ENCODE measurements around the gene BDKRB2. TPM values are rescaled to one million over a fixed set of nuclear protein-coding genes. Genes with fewer than 3 reads are reported as not detected.

BDKRB2 gene
- total and polyA plus RNA-seq, 2 experiments from 2014 or later, result 0.14 to 0.21 TPM

- Histone ChIP-seq H3K4me1 (ENCODE audit: insufficient read depth) (peaks cover 11% of the 10 kb centered on the region; the same call in 1 of the 2 replicates), H3K27ac (ENCODE audit: low read depth) (no peak overlapping the region), H3F3A (replicated peaks; ENCODE audit: low read depth) (no peaks in the 10 kb centered on the region), H4K20me1 (replicated peaks; ENCODE audit: insufficient read depth) (no peaks in the 10 kb centered on the region), H3K36me3 (ENCODE audit: insufficient read depth) (no peaks in the 10 kb centered on the region), H3K27me3 (ENCODE audit: insufficient read depth) (no peaks in the 10 kb centered on the region), H2AFZ (no peak overlapping the region), H3K4me2 (no peak overlapping the region), H3K9me2 (ENCODE audit: insufficient read depth) (no peaks in the 10 kb centered on the region), H3K4me3 (no peak overlapping the region), H3K79me2 (replicated peaks; ENCODE audit: insufficient read depth) (no peaks in the 10 kb centered on the region)
- H3K4me3 Mint-ChIP-seq, result no peak overlapping the region
- H3K36me3 Mint-ChIP-seq (ENCODE audit: low read depth), result no peaks in the 10 kb centered on the region
- H3K4me1 Mint-ChIP-seq, result peaks cover 26% of the 10 kb centered on the region
- peaks cover 12% of the 10 kb centered on the region for H3K27me3 Mint-ChIP-seq (ENCODE audit: insufficient read depth, low read depth, poor library complexity)
- no peak overlapping the region for H3K27ac Mint-ChIP-seq
- ATAC-seq, result 0 out of 3 replicates have a peak, but pooled peaks have one; percentile 15
- no peaks in the 10 kb centered on the region; the same call in 2 of the 3 replicates for H3K9me3 Mint-ChIP-seq
- TF ChIP-seq POLR2AphosphoS5 (IDR thresholded peaks at IDR 0.05; ENCODE audit: low read depth) (no peak), ZNF331 (CRISPR knock-in tag; IDR thresholded peaks at IDR 0.05; ENCODE audit: low read depth) (no peak), NANOG (IDR thresholded peaks at IDR 0.05; ENCODE audit: borderline replicate concordance) (no peak), JUNB (IDR thresholded peaks at IDR 0.05; ENCODE audit: unreplicated experiment) (no peak), EZH2phosphoT487 (IDR thresholded peaks at IDR 0.05; ENCODE audit: unreplicated experiment) (no peak), CTCF (conservative IDR thresholded peaks at IDR 0.05; ENCODE audit: low read depth in 2 of 2) (no peak)
- DNase-seq (ENCODE audit: low spot score), result no peak
Observed at GRCh38 chr14:96197163-96197852, 7.3 kb upstream of the BDKRB2 start.

GRCh38 chr14:96197969-96198368 lies 6.7 kb upstream of the BDKRB2 start:
- Histone ChIP-seq H3K27ac (ENCODE audit: low read depth) (no peak overlapping the region), H3K4me3 (no peak overlapping the region), H3K36me3 (ENCODE audit: insufficient read depth) (no peaks in the 10 kb centered on the region), H3K27me3 (ENCODE audit: insufficient read depth) (no peaks in the 10 kb centered on the region), H3F3A (replicated peaks; ENCODE audit: low read depth) (no peaks in the 10 kb centered on the region), H2AFZ (no peak overlapping the region; the same call in 1 of the 2 replicates), H4K20me1 (replicated peaks; ENCODE audit: insufficient read depth) (no peaks in the 10 kb centered on the region), H3K9me2 (ENCODE audit: insufficient read depth) (no peaks in the 10 kb centered on the region), H3K4me1 (ENCODE audit: insufficient read depth) (peaks cover 5% of the 10 kb centered on the region; the same call in 1 of the 2 replicates), H3K4me2 (no peak overlapping the region), H3K79me2 (replicated peaks; ENCODE audit: insufficient read depth) (no peaks in the 10 kb centered on the region)
- Mint-ChIP-seq H3K27ac (no peak overlapping the region), H3K4me3 (no peak overlapping the region), H3K9me3 (no peaks in the 10 kb centered on the region), H3K4me1 (peaks cover 19% of the 10 kb centered on the region), H3K27me3 (ENCODE audit: insufficient read depth, low read depth, poor library complexity) (peaks cover 14% of the 10 kb centered on the region), H3K36me3 (ENCODE audit: low read depth) (no peaks in the 10 kb centered on the region)
- ATAC-seq (no peak), DNase-seq (ENCODE audit: low spot score) (no peak)
- TF ChIP-seq NANOG (IDR thresholded peaks at IDR 0.05; ENCODE audit: borderline replicate concordance) (no peak), ZNF331 (CRISPR knock-in tag; IDR thresholded peaks at IDR 0.05; ENCODE audit: low read depth) (no peak), ETS1 (IDR thresholded peaks at IDR 0.05) (no peak), ZNF462 (CRISPR knock-in tag; IDR thresholded peaks at IDR 0.05) (no peak), JUNB (IDR thresholded peaks at IDR 0.05; ENCODE audit: unreplicated experiment) (no peak), EZH2phosphoT487 (IDR thresholded peaks at IDR 0.05; ENCODE audit: unreplicated experiment) (no peak), CTCF (conservative IDR thresholded peaks at IDR 0.05; ENCODE audit: low read depth in 2 of 2) (no peak)

Measured in GM23338 (cell line).